Measurements from ENCODE around the gene WASHC2C. TPM values are rescaled to one million over a fixed set of nuclear protein-coding genes. Genes with fewer than 3 reads are reported as not detected.
"Not testable (repeated sequence)": the region's sequence is repeated elsewhere in the genome, so short reads cannot be mapped to it uniquely, and the experiment has no call there.

WASHC2C gene
- total RNA-seq, 1 donor from 2014 or later: 47.7 TPM

- H3K9me3 ChIP-seq; H3K4me1 ChIP-seq; DNase-seq (ENCODE audit: low spot score in 2 of 2); intact Hi-C loops (cut with DNase I); H3K4me3 ChIP-seq; H3K27me3 ChIP-seq; H3K27ac ChIP-seq: not testable (repeated sequence)
- H3K36me3 ChIP-seq: peaks cover 12 to 30% of the 10 kb centered on the region in 2 donors
Measured at GRCh38 chr10:45786217-45786616, 59.2 kb downstream of the WASHC2C start.

GRCh38 chr10:45787212-45787741 is 60.2 kb downstream of the WASHC2C start:
- intact Hi-C loops (cut with DNase I): not testable (repeated sequence)
- H3K36me3 ChIP-seq: peaks cover 14 to 34% of the 10 kb centered on the region in 2 donors

GRCh38 chr10:45789991-45790390 is 62.9 kb downstream of the WASHC2C start:
- DNase-seq (ENCODE audit: low spot score in 2 of 2); H3K9me3 ChIP-seq; intact Hi-C loops (cut with DNase I); H3K4me1 ChIP-seq; H3K27ac ChIP-seq; H3K27me3 ChIP-seq; H3K4me3 ChIP-seq: not testable (repeated sequence)
- H3K36me3 ChIP-seq: peaks cover 14 to 29% of the 10 kb centered on the region in 2 donors

More at GRCh38 chr10:45787212-45787741, 60.2 kb downstream of the WASHC2C start:
- not testable (repeated sequence) for H3K27me3 ChIP-seq; DNase-seq (ENCODE audit: low spot score in 2 of 2); H3K9me3 ChIP-seq; H3K4me3 ChIP-seq; H3K27ac ChIP-seq; H3K4me1 ChIP-seq

- H3K4me3 ChIP-seq; DNase-seq (ENCODE audit: low spot score in 2 of 2); H3K4me1 ChIP-seq; H3K27me3 ChIP-seq; intact Hi-C loops (cut with DNase I); H3K9me3 ChIP-seq; H3K27ac ChIP-seq: not testable (repeated sequence)
- peaks cover 10 to 29% of the 10 kb centered on the region in 2 donors for H3K36me3 ChIP-seq
Measured at GRCh38 chr10:45790694-45791426, 63.8 kb downstream of the WASHC2C start.

- peaks cover 3 to 15% of the 10 kb centered on the region in 2 donors for H3K36me3 ChIP-seq
- H3K4me1 ChIP-seq; H3K27ac ChIP-seq; H3K4me3 ChIP-seq; H3K27me3 ChIP-seq; DNase-seq (ENCODE audit: low spot score in 2 of 2); H3K9me3 ChIP-seq; intact Hi-C loops (cut with DNase I): not testable (repeated sequence)
Measured at GRCh38 chr10:45794761-45795160, 67.7 kb downstream of the WASHC2C start.

DNA sequence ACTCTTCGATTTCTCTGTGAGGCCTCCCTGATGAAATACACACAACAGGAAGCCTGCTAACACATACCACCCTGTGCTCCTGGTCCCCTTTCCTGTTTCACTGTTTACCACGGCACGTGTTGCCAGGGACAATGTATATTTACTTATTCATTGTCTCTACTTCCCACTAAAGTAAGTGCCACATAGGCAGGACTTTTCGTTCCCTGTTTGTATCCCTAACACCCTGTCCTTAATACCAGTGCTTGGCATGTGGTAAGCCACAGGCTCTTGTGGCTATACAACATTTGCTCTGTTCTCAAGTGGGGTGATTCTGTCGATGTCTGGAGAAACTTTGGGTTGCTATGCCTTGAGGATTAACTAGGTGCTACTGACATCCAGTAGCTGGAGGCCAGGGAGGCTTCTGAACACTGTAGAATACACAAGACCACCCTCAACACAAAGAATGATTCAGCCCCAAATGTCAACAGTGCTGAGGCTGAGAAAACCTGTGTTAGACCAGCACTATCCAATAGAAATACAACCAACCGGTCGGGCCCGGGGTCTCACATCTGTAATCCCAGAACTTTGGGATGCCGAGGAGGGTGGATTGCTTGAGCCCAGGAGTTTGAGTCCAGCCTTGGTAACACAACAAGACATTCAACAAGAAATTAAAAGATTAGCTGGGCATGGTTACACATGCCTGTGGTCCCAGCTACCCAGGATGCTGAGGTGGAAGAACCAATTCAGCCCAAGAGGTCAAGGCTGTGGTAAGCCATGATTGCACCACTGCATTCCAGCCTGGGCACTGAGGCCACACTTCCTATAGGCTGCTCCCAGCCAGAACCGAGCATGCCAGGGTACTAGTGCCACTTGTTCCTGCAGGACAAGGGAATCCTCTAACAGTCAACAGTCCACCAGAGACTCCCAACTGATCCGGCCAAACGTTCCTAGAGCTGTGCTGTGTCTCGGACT is 76.3 kb downstream of the WASHC2C start:
- intact Hi-C loops (cut with DNase I); H3K4me3 ChIP-seq; H3K27me3 ChIP-seq; DNase-seq (ENCODE audit: low spot score in 2 of 2); H3K36me3 ChIP-seq; H3K4me1 ChIP-seq; H3K27ac ChIP-seq; H3K9me3 ChIP-seq: not testable (repeated sequence)

GRCh38 chr10:45804996-45805395 is 77.9 kb downstream of the WASHC2C start:
- DNase-seq (ENCODE audit: low spot score in 2 of 2); H3K27ac ChIP-seq; H3K4me1 ChIP-seq; H3K9me3 ChIP-seq; H3K4me3 ChIP-seq; H3K36me3 ChIP-seq; intact Hi-C loops (cut with DNase I); H3K27me3 ChIP-seq: not testable (repeated sequence)

- DNase-seq (ENCODE audit: low spot score in 2 of 2): no peak
- Histone ChIP-seq H3K27me3 (no peaks in the 10 kb centered on the region), H3K9me3 (no peaks in the 10 kb centered on the region), H3K36me3 (no peaks in the 10 kb centered on the region), H3K27ac (no peak overlapping the region), H3K4me1 (no peaks in the 10 kb centered on the region), H3K4me3 (no peak overlapping the region)
- no peak for TF ChIP-seq CTCF (IDR thresholded peaks at IDR 0.05)
- intact Hi-C loops (cut with DNase I): no loop called here
Measured at GRCh38 chr10:45809837-45810236, 82.8 kb downstream of the WASHC2C start.

DNA sequence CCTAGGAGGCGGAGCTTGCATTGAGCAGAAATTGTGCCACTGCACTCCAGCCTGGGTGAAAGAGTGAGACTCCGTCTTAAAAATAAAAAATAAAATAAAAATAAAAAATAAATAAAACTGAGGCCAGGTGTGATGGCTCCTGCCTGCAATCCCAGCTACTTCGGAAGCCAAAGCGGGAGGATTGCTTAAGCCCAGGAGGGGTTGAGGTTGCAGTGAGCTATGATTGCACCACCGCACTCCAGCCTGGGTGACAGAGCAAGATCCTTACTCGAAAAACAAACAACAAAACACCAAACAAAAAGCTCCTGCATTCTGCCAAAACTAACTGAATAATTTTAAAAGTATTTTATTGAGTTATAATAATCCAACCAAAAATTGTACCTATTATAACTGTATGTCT is 84.0 kb downstream of the WASHC2C start:
- intact Hi-C loops (cut with DNase I): no loop called here
- H3K27ac ChIP-seq: no peak overlapping the region
- H3K4me1 ChIP-seq: no peaks in the 10 kb centered on the region
- H3K4me3 ChIP-seq: no peak overlapping the region
- no peaks in the 10 kb centered on the region for H3K27me3 ChIP-seq
- H3K9me3 ChIP-seq: no peaks in the 10 kb centered on the region
- H3K36me3 ChIP-seq: no peaks in the 10 kb centered on the region
- DNase-seq (ENCODE audit: low spot score in 2 of 2): no peak
- TF ChIP-seq CTCF (IDR thresholded peaks at IDR 0.05): no peak

- H3K9me3 ChIP-seq; H3K4me3 ChIP-seq; H3K4me1 ChIP-seq; DNase-seq (ENCODE audit: low spot score in 2 of 2); intact Hi-C loops (cut with DNase I); H3K27me3 ChIP-seq; H3K36me3 ChIP-seq; H3K27ac ChIP-seq: not testable (repeated sequence)
Measured at GRCh38 chr10:45812959-45813358, 85.9 kb downstream of the WASHC2C start.

DNA sequence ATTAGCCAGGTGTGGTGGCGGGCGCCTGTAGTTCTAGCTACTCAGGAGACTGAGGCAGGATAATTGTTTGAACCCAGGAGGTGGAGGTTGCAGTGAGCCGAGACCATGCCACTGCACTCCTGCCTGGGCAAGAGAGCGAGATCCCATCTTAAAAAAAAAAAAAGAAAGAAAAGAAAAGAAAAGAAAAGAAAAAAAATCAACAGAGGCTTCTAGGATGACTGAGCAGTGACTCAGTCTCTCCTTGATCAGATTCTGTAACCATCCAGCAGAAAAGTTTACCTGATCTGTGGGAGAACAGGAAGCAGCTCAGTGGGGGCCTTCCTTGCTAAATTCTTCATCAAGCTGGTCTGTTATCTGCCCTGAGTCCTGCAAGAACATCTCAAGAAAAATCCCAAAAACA is 87.1 kb downstream of the WASHC2C start:
- H3K4me1 ChIP-seq; H3K27me3 ChIP-seq; intact Hi-C loops (cut with DNase I); DNase-seq (ENCODE audit: low spot score in 2 of 2); H3K9me3 ChIP-seq; H3K4me3 ChIP-seq; H3K36me3 ChIP-seq; H3K27ac ChIP-seq: not testable (repeated sequence)
